Neural cell (in vitro differentiated cells): ENCODE measurements around the gene COL24A1.

Experiments
- CTCF ChIP-seq: fragments of 450-650 bp; IDR thresholded peaks from 2 replicates; pipeline ENCODE4 v1.5.1; 2014; ENCODE audit warnings: antibody characterized with exemption, mild to moderate bottlenecking, moderate library complexity; ENCODE audit not compliant: poor library complexity, severe bottlenecking
- EZH2 ChIP-seq: fragments of 200-600, 300-800 bp; shearing (Covaris generic), sonication (generic); IDR thresholded peaks from 2 replicates; pipeline ENCODE4 v1.6.1; 2014; ENCODE audit warnings: antibody characterized with exemption, low read length, borderline replicate concordance, mild to moderate bottlenecking; ENCODE audit not compliant: insufficient read depth, poor library complexity, severe bottlenecking
- POLR2AphosphoS5 ChIP-seq: IDR thresholded peaks from 2 replicates; pipeline ENCODE4 v1.6.1; 2012
- REST ChIP-seq: IDR thresholded peaks from 2 replicates; pipeline ENCODE4 v1.6.1; 2012; ENCODE audit warnings: borderline replicate concordance

- TF ChIP-seq POLR2AphosphoS5 (no peak), CTCF (no peak), REST (no peak), EZH2 (no peak)
Measured at GRCh38 chr1:85718678-85719340, 437.8 kb downstream of the COL24A1 start.
